ENCODE measurements around the gene S100A8.

Gene S100A8

GRCh38 chr1:153389973-153390879 lies 647 bp downstream of the S100A8 start:
- no peak for DNase-seq

GRCh38 chr1:153389401-153389800 lies 1.5 kb downstream of the S100A8 start:
- no peak for DNase-seq

GRCh38 chr1:153387785-153388184 lies 3.1 kb downstream of the S100A8 start:
- DNase-seq, result no peak

- DNase-seq, result no peak
Observed at GRCh38 chr1:153387001-153387400, 3.9 kb downstream of the S100A8 start.

- DNase-seq, result peak; percentile 45 to 71
Observed at GRCh38 chr1:153386500-153386901, 4.4 kb downstream of the S100A8 start.

DNA sequence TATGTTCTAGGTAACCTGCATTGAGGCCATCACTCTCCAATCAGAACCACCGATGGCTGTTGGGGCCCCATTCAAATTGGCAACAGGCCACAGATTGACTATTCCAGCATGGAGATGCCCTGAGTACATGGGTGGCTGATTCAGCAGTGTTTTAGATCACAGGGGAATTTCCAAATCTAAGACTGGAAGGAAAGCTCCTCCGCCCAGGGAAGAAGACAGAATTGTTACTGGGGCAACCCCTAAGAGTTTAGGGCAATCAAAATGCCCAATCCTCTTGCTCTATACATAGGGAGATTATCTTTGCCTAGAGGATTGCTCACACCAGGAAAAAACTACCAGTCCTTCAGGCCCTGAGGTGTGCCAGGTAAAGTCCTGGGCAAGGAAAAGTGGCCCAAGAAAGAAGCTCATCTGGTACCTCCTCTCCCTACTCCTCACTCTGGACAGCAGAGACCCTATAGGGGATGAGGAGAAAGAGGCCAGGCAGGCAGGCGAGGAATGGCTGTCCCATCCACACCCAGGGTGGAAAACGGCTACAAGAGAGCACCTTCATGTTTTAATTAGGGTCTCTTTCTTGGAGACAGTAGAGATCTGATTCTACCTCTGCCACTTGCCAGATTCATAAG lies 5.8 kb downstream of the S100A8 start:
- DNase-seq, result no peak

DNA sequence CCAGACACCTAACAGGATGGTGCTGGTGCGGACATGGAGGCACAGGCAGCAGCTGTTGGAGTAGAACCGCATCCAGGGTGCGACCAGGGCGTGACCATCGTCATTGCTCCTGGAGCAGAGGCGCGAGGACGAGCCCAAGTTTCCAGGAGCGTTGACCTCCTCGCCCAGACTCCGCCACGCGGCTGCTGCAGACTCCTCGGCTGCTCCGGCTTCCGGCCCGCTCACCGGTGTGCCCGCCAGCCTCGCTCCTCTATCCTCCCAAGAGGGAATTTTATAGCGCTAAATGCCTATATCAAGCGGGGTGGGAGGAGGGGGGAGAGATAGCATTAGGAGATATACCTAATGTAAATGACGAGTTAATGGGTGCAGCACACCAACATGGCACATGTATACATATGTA lies 10.2 kb downstream of the S100A8 start:
- no peak for DNase-seq

- DNase-seq, result no peak
Observed at GRCh38 chr1:153379591-153379990, 11.3 kb downstream of the S100A8 start.

DNA sequence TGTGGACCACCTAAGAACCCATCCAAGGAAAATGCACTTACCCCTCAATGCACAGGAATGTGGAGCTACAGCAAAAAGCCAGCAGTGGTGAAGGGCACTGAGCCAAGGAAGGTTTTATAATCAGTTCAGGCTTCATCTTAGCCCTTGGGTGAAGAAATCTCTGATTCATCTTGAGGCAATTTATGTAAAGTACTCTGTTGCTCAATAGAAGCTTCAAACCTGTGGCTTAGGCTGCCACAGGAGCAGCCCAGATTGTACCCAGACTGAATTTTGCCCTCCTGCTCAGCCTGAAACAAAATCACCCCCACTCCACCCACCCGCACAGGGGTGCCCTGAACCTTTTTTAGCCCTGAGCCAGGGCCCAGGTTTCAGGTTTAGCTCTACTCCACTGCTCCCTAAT lies 15.4 kb downstream of the S100A8 start, which contains the start of gene S100A12:
TSS of gene S100A12 (minus strand) at position 111 of the 400 bp plus-strand sequence. CDS start 1,029 bp downstream, outside the sequence.
- no peak for DNase-seq

DNA sequence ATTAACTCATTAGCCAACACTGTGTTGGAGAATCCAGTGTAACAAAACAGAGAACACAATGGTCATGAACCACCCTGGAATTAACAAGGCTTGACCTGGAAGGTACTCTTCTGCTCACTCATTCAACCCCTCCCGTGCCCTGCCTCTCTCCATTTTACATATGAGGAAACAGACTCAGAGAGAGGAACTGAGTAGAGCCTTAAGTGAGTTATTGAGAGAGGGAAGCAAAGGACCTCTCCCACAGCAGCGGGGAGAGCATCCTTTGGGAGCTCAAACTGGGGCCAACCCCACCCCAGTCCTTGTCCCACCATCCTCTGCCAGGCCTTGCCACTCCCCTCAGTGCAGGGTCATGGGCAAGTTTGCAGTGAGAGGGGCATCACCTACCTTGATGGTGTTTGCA lies 16.8 kb downstream of the S100A8 start:
- no peak for DNase-seq

DNA sequence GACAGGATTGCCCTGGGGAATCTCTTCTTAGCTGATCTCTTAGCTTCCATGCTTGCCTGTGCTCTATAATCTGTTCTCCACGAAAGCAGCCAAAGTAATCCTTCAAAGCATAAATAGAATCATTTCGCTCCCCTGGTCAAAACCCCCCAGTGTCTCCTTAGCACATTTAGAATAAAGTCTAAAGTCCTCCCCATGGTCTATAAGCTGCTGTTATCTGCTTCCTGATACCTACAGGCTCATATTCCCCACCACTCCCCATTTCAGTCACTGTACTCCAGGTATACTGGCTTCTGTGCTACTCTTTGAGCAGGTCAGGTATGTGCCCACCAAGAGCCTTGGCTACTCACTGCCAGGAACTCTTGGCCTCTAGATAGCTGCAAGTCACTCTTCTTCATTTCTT lies 18.3 kb downstream of the S100A8 start:
- no peak for DNase-seq

DNA sequence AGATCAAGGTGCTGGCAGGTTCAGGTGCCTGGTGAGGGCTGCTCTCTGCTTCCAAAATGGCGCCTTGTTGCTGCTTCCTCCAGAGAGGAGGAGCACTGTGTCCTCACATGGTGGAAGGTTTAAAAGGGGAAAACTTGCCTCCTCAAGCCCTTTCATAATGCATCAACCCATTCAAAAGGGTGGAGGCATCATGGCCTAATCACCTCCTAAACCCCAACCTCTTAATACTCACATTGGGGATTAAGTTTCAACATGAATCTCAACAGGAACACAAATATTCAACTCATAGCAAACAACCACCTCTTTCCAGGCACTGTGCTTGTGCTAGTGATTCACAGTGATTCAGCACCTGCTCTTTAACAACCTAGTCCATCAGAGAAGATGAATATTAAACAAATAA lies 19.6 kb downstream of the S100A8 start:
- DNase-seq, result no peak

DNA sequence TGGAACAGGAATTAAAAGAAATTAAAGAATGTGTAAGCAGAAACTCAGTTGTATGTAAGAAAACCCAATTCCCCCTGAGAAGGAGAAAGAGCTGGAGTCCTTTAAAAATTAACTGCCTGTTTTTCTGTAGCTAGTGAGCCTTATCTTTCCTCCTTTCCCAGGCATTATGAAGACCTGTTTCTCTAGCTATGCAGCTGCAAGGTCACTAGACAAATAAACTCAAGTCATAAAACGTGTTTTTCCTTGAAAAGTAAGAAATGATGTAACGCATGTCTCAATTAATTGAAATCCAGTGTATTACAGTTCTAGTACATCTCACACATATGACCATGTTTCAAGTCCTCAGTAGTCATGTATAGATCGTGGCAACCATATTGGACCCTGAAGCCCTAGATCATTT lies 20.7 kb downstream of the S100A8 start:
- DNase-seq, result no peak

DNA sequence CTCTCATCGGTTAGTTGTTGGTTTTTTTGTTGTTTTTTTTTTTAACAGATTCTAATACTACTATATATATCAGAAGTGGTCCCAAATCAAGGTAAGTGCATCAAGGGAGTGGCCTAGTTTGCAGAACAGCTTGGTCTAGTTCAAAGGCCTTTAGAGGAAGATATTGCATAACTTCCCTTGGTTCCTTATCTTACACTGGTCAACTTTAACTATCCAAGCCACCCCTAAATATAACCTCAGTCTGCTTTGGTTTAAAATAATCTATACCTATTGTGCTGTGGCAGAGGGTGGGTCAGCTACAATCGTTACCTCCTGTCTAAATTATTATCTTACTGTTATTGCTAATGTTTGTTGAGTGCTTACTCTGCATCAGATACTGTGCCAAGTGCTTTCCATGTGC lies 22.4 kb downstream of the S100A8 start:
- DNase-seq, result no peak

- DNase-seq, result no peak
Observed at GRCh38 chr1:153367090-153367489, 23.8 kb downstream of the S100A8 start.

- DNase-seq, result no peak
Observed at GRCh38 chr1:153366261-153366660, 24.6 kb downstream of the S100A8 start.

DNA sequence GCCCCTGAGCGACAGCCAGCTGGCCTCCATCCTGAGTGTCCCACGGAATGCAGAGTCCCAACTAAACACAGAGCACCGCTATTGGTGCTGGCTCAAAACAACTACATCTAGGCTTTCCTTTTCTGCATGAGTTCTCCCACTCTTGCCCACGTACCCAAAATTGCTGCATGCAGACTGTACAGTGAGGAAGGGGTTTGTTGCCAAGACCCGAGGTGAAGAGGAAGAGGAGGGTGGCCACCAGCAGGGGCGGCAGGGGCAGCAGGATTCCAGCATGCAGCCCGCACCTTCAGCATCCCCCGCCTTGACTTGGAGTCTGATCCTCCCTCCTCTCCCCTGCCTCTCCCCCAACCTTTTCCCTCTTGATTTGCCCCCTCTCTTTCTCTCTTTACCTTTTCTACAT lies 25.2 kb downstream of the S100A8 start:
- DNase-seq, result no peak

DNA sequence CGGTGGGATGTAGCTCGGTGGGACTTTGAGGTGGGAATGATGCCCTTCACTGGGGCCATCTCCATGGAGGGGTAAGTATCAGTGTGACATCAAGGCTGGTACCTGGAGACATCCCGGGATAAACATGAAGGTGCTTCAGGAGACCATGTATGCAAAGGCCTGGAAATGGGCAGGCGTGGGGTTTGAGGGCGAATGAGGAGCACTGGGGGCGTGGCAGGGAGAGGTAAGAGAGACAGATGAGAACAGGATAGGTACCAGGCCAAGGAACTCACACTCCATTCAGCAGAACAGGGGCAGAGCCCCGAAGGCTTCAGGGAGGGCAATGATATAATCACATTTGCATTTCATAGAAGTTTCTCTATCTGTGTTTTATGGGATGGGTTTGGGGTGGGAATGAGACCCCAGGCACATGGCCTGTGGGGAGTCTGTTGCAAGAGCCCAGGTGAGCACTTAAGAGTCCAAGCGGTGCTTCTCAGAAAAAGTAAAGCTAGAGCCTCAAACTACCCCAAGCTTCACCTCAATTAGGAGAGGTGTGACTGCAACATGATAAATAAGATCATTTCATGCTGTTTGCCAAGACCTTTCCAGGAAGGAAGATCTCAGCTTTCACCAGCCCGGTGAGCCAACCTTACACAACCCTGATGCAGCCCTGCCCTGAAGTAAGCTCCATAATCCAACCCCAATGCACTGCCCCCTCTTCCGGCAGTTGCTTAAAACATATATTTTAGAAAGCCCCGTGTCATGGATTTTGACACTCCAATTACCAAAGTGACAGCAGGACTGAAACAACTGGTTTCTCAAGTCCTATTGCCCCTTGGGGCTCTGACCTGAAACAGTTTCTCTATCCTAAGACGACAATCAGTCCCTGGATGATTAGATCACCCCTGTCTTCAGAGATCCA lies 25.9 kb downstream of the S100A8 start:
- DNase-seq, result no peak

GRCh38 chr1:153364156-153364555 lies 26.7 kb downstream of the S100A8 start:
- no peak for DNase-seq

DNA sequence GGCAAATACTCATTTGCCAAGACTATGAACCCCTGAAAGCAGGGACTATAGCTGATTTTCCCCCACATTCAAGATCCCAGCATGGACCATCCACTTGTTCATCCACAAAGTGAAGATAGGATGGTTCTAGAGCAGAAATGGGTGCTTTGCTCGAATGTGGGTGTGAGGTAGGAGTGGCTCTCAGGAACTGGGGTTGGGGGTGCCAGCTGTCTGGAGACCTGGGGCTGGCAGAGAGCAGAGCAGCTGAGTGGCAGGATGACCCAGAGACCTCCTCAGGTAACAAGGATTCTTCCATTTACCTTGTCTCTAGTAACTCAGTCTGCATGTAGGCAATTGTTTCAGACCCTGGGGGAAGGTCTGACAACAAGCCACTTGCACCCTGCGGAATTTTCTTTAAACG lies 27.2 kb downstream of the S100A8 start:
- DNase-seq, result no peak

- peak; percentile 67 to 87 for DNase-seq
Observed at GRCh38 chr1:153362187-153362775, 28.6 kb downstream of the S100A8 start.

DNA sequence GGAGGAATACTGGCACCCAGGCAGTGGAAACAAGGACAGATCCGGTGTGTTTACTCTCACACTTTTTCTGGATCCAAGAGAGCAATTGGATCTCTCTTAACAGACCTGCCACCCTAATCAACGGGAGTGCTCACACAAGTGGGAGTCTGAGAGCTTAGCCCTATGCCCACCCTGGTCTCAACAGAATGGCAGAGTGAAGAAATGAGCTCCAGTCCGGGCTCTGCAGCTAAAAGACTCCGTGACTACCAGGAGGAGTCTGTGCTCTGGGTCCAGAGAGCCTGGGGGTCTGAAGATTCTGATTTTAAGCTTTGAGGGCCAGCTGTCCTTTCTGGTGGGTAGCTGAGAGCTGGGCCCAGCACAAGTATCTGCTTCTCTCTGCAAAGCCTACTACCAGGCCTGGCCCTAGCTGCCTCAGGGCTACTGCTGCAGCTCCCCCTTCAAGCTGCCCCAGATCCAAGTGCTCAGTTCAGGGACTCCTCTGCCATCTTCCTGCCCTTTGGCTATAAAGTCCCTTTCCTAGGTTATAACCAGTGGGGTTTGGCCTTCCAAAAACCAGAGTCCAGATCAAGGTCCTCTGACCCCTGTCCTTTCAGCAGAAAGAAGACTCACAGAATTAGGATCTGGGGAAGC lies 29.3 kb downstream of the S100A8 start:
- no peak for DNase-seq
